HepG2 (cell line): ENCODE measurements around the gene SEC14L1. TPM values are rescaled to one million over a fixed set of nuclear protein-coding genes. Genes with fewer than 3 reads are reported as not detected.

Experiments used
- ARID4A ChIP-seq: sonication (generic); formaldehyde crosslinking; IDR thresholded peaks from 2 replicates; pipeline ENCODE4 v1.5.0; 2020; ENCODE audit warnings: mild to moderate bottlenecking, missing genetic modification reagents, borderline replicate concordance
- DBP ChIP-seq: sonication (generic); formaldehyde crosslinking; IDR thresholded peaks from 2 replicates; pipeline ENCODE4 v1.4.0; 2020; ENCODE audit warnings: missing genetic modification reagents; ENCODE audit errors: not compliant biosample characterization
- HNF4G ChIP-seq, 2 experiments: sonication (generic) in 1 of 2; formaldehyde crosslinking in 1 of 2; IDR thresholded peaks; 2 replicates each; pipeline versions ENCODE4 v1.4.0 to v1.6.1; 2011 to 2020; ENCODE audit warnings: borderline replicate concordance in 2 of 2, low read depth in 2 of 2, mild to moderate bottlenecking in 2 of 2, low read length in 1 of 2, missing genetic modification reagents in 1 of 2, moderate library complexity in 1 of 2
- MEF2D ChIP-seq: sonication (generic); formaldehyde crosslinking; IDR thresholded peaks from 2 replicates; pipeline ENCODE4 v1.5.1; 2020; ENCODE audit warnings: mild to moderate bottlenecking, missing genetic modification reagents
- NR2F6 ChIP-seq, 2 experiments: IDR thresholded peaks; 2 replicates each; pipeline ENCODE4 v1.6.1; 2016; ENCODE audit warnings: antibody characterized with exemption in 1 of 2, mild to moderate bottlenecking in 1 of 2
- PRMT3 ChIP-seq: sonication (generic); formaldehyde crosslinking; IDR thresholded peaks from 2 replicates; pipeline ENCODE4 v1.8.1; 2022; ENCODE audit warnings: low read depth, mild to moderate bottlenecking, moderate library complexity, missing genetic modification reagents, borderline replicate concordance
- SKIL ChIP-seq: sonication (generic); formaldehyde crosslinking; IDR thresholded peaks from 2 replicates; pipeline ENCODE4 v1.8.0; 2022; ENCODE audit warnings: missing genetic modification reagents, mild to moderate bottlenecking, moderate library complexity, borderline replicate concordance
- SOX6 ChIP-seq, 2 experiments: fragments of 450-650 bp in 1 of 2; sonication (generic) in 1 of 2; formaldehyde crosslinking in 1 of 2; IDR thresholded peaks; 2 replicates each; pipeline versions ENCODE4 v1.4.0 to v1.6.1; 2017 to 2020; ENCODE audit warnings: antibody characterized with exemption in 1 of 2, mild to moderate bottlenecking in 1 of 2, missing genetic modification reagents in 1 of 2
- SRY ChIP-seq: sonication (generic); formaldehyde crosslinking; IDR thresholded peaks from 2 replicates; pipeline ENCODE4 v1.8.0; 2022; ENCODE audit warnings: mild to moderate bottlenecking, missing genetic modification reagents
- TFAP4 ChIP-seq: sonication (generic); IDR thresholded peaks from 2 replicates; pipeline ENCODE4 v1.6.1; 2016; ENCODE audit warnings: low read depth, borderline replicate concordance
- TMF1 ChIP-seq: sonication (generic); formaldehyde crosslinking; IDR thresholded peaks from 2 replicates; pipeline ENCODE4 v1.8.1; 2022; ENCODE audit warnings: low read depth, missing genetic modification reagents
- ZNF138 ChIP-seq: sonication (generic); formaldehyde crosslinking; IDR thresholded peaks from 2 replicates; pipeline ENCODE4 v1.5.0; 2020; ENCODE audit warnings: mild to moderate bottlenecking, low read depth, missing genetic modification reagents
- ZNF256 ChIP-seq: sonication (generic); formaldehyde crosslinking; conservative IDR thresholded peaks from 2 replicates; pipeline ENCODE4 v1.4.0; 2020; ENCODE audit warnings: missing genetic modification reagents
- ZNF34 ChIP-seq: sonication (generic); formaldehyde crosslinking; IDR thresholded peaks from 2 replicates; pipeline ENCODE4 v1.4.0; 2020; ENCODE audit warnings: mild to moderate bottlenecking, missing genetic modification reagents, borderline replicate concordance
- ZSCAN20 ChIP-seq: sonication (generic); formaldehyde crosslinking; IDR thresholded peaks from 2 replicates; pipeline ENCODE4 v1.4.0; 2020; ENCODE audit warnings: missing genetic modification reagents, mild to moderate bottlenecking, borderline replicate concordance
- polyA plus RNA-seq, 8 experiments: library from polyadenylated mRNA; depleted of rRNA in 3 of 8; stranded (reverse) in 7 of 8; unstranded in 1 of 8; fragments of >200 nt; fragmentation: Illumina TruSeq in 4 of 8; extraction: Trizol in 4 of 8; gene quantifications; 2 replicates each; pipeline versions ENCODE4 v1.2.1 to v1.2.3, GENCODE V29; 2011 to 2016; ENCODE audit warnings: low read depth in 4 of 8, missing spikeins in 1 of 8, mixed read lengths in 1 of 8; ENCODE audit not compliant: insufficient read depth in 1 of 8
- total RNA-seq, 5 experiments: library from RNA; depleted of rRNA; stranded (reverse); fragments of >200 nt; fragmentation: Illumina TruSeq; extraction: Trizol; gene quantifications; 2 replicates each; pipeline ENCODE4 v1.2.3, GENCODE V29; 2016; ENCODE audit warnings: low read depth in 1 of 5
- TF ChIP-seq, protein P1 (sequence below): sonication (generic); formaldehyde crosslinking; IDR thresholded peaks from 2 replicates; pipeline ENCODE4 v1.5.0; 2020; ENCODE audit warnings: missing genetic modification reagents

The SEC14L1 gene
- total and polyA plus RNA-seq, 2 of the 13 experiments (the other 11 are each of a cell fraction or from before 2014, with no cell fraction given), result 26.3 to 43.9 TPM

DNA sequence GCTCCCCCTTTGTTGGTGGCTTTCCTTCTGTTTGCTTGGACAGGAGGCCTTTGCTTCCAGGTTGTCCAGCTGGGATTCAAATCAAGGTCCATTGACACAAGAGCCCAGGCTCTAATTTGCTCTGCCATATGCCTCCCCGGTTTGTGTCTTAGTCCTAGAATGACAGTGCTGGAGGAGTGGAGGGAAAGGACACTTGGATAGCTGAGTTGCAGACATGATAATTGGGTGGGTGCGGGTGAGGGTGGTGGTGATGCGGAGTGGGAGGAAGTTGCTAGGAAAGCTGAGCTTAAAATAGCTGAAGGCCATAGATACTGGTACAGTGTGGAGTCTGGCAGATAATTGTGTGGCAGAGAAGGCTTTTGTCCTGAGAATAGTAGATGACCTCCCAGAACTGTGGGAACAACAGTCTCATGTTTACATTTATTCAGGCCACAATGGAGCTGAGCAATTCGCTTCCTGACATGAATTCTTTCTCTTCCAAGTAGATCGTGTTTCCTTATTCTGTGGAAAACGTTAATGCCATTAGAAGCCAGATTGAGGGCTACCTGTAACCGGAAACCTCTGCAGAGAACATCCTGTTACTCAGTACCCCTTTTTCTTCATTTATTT lies 23.8 kb downstream of the SEC14L1 start (continued):
- TF ChIP-seq PRMT3 (CRISPR knock-in tag) (no peak), SKIL (CRISPR knock-in tag) (0 out of 2 replicates have a peak, but pooled peaks have one; percentile 19), ARID4A (CRISPR knock-in tag) (no peak), DBP (CRISPR knock-in tag) (no peak), TFAP4 (0 out of 2 replicates have a peak, but pooled peaks have one; percentile 29), ZSCAN20 (CRISPR knock-in tag) (no peak), SOX6 (IDR thresholded peaks at IDR 0.05) (no peak), SOX6 (CRISPR knock-in tag; IDR thresholded peaks at IDR 0.05) (peak; percentile 38; the same call in 1 of the 2 replicates), SRY (CRISPR knock-in tag) (no peak), ZNF138 (CRISPR knock-in tag) (no peak), ZNF34 (CRISPR knock-in tag) (no peak), ZNF256 (CRISPR knock-in tag) (no peak), HNF4G (IDR thresholded peaks at IDR 0.05; ENCODE audit: borderline replicate concordance, low read depth, low read length) (no peak), HNF4G (CRISPR knock-in tag; IDR thresholded peaks at IDR 0.05; ENCODE audit: borderline replicate concordance, low read depth) (no peak), TMF1 (CRISPR knock-in tag) (no peak), MEF2D (CRISPR knock-in tag) (no peak), NR2F6 (IDR thresholded peaks at IDR 0.05) (no peak), NR2F6 (CRISPR knock-in tag; IDR thresholded peaks at IDR 0.05) (no peak)
- TF ChIP-seq, protein P1, sequence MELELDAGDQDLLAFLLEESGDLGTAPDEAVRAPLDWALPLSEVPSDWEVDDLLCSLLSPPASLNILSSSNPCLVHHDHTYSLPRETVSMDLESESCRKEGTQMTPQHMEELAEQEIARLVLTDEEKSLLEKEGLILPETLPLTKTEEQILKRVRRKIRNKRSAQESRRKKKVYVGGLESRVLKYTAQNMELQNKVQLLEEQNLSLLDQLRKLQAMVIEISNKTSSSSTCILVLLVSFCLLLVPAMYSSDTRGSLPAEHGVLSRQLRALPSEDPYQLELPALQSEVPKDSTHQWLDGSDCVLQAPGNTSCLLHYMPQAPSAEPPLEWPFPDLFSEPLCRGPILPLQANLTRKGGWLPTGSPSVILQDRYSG (CRISPR knock-in tag), result no peak
